ENCODE results near the gene CASKIN1.

Gene CASKIN1

GRCh38 chr16:2174396-2175131 lies 21.8 kb downstream of the CASKIN1 start:
- H3K4me3 ChIP-seq (ENCODE audit: low read depth, low read length) = no peak overlapping the region
- DNase-seq (ENCODE audit: low read depth) = no peak
- no peak for TF ChIP-seq CTCF (conservative IDR thresholded peaks at IDR 0.05; ENCODE audit: low read depth, low read length)

DNA sequence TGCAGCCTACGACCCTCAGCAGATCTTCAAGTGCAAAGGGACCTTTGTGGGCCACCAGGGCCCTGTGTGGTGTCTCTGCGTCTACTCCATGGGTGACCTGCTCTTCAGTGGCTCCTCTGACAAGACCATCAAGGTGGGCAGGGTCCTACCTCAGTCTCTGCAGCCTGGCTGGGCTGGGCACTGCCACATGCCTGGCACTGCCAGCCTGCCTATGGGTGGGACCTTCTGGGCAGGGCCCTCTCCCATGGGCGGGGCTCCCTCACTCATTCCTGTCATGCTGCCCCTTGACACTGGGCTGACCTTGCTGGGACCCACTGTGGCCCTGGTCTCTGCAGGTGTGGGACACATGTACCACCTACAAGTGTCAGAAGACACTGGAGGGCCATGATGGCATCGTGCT lies 22.5 kb downstream of the CASKIN1 start:
- H3K4me3 ChIP-seq (ENCODE audit: low read depth, low read length) = no peak overlapping the region
- TF ChIP-seq CTCF (conservative IDR thresholded peaks at IDR 0.05; ENCODE audit: low read depth, low read length) = no peak
- DNase-seq (ENCODE audit: low read depth) = no peak

DNA sequence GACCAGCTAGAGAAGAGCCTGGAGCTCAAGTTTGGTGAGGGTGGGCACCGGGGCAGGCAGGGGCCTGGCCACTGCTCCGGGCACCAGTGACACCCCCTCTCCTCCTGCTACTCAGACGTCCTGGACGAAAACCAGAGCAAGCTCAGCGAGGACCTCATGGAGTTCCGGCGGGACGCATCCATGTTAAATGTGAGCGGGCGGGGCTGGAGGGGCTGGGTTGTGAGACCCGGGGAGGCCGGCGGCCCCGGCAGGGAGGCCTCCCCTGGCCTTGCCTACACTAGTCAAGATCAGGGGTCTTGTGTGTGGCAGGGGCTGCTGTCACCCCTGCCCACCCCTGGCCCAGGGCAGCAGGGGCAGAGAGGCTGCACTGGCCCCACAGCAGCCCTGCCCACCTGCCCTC lies 23.0 kb downstream of the CASKIN1 start:
- no peak for DNase-seq (ENCODE audit: low read depth)
- H3K4me3 ChIP-seq (ENCODE audit: low read depth, low read length) = no peak overlapping the region
- no peak for TF ChIP-seq CTCF (conservative IDR thresholded peaks at IDR 0.05; ENCODE audit: low read depth, low read length)

GRCh38 chr16:2172688-2173335 lies 23.6 kb downstream of the CASKIN1 start:
- no peak overlapping the region for H3K4me3 ChIP-seq (ENCODE audit: low read depth, low read length)
- TF ChIP-seq CTCF (conservative IDR thresholded peaks at IDR 0.05; ENCODE audit: low read depth, low read length) = no peak
- no peak for DNase-seq (ENCODE audit: low read depth)

DNA sequence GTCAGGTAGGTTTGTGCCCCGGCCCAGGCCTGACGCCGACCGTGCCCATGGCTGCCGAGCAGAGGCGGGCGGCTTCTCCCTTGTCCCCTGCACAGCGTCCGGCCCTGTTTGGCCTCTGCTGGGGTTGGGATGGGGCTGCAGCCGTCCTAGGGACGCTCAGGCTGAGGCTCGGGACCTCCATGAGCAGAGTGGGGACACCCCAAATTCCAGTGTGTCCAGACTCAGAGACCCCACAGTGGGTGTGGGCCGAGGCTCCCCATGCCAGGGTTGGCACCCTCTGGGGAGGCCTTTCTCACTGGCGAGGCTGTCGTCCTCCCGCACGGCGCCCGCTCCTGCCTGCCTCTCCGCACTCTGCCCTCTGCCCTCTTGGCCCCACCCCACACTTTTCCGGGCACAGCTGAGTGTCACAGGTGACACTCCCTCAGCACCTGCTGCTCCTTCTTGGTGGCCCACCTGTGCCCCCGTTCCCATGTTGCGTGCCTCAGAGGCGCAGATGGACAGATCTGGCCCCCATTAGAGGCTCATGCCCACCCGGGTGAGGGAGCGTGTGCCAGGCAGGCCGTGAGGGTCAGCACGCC lies 24.7 kb downstream of the CASKIN1 start:
- TF ChIP-seq CTCF (conservative IDR thresholded peaks at IDR 0.05; ENCODE audit: low read depth, low read length) = no peak
- no peak overlapping the region for H3K4me3 ChIP-seq (ENCODE audit: low read depth, low read length)
- DNase-seq (ENCODE audit: low read depth) = no peak

- no peak for DNase-seq (ENCODE audit: low read depth)
- H3K4me3 ChIP-seq (ENCODE audit: low read depth, low read length) = no peak overlapping the region
- no peak for TF ChIP-seq CTCF (conservative IDR thresholded peaks at IDR 0.05; ENCODE audit: low read depth, low read length)
Observed at GRCh38 chr16:2170587-2171435, 25.6 kb downstream of the CASKIN1 start.

Data from choroid plexus epithelial cell (primary cell).